Left kidney (tissue), 2 donors: ENCODE measurements around the gene PKP4. TPM values are rescaled to one million over a fixed set of nuclear protein-coding genes. Genes with fewer than 3 reads are reported as not detected.
"Not testable (repeated sequence)": the region's sequence is repeated elsewhere in the genome, so short reads cannot be mapped to it uniquely, and the experiment has no call there.

ENCODE experiments used
- DNase-seq: peaks from one replicate; pipeline ENCODE4 v3.0.0-alpha.2; 2013
- polyA plus RNA-seq: library from polyadenylated mRNA; unstranded; fragments of 120-200 nt; gene quantifications from one replicate; pipeline ENCODE4 v1.2.1, GENCODE V29; 2013; ENCODE audit not compliant: insufficient read length

Gene PKP4
- polyA plus RNA-seq, 1 donor, result 200 TPM

- DNase-seq, result no peak
These were observed 220.8 kb downstream of the PKP4 start for GRCh38 chr2:158677542-158677941.

GRCh38 chr2:158681816-158682215 is 225.1 kb downstream of the PKP4 start:
- DNase-seq, result no peak

- no peak for DNase-seq
These were observed 228.9 kb downstream of the PKP4 start for GRCh38 chr2:158685646-158686045.

- no peak for DNase-seq
These were observed 229.5 kb downstream of the PKP4 start for GRCh38 chr2:158686210-158686691.

GRCh38 chr2:158687315-158687714 is 230.6 kb downstream of the PKP4 start:
- DNase-seq, result no peak

- DNase-seq, result no peak
These were observed 232.0 kb downstream of the PKP4 start for GRCh38 chr2:158688721-158689120.

- no peak for DNase-seq
These were observed 232.6 kb downstream of the PKP4 start for GRCh38 chr2:158689391-158689790.

GRCh38 chr2:158690823-158691222 is 234.1 kb downstream of the PKP4 start:
- no peak for DNase-seq

GRCh38 chr2:158691619-158692018 is 234.9 kb downstream of the PKP4 start:
- no peak for DNase-seq

- DNase-seq, result no peak
These were observed 235.8 kb downstream of the PKP4 start for GRCh38 chr2:158692372-158693103.

GRCh38 chr2:158693476-158693875 is 236.7 kb downstream of the PKP4 start:
- no peak for DNase-seq

- DNase-seq, result no peak
These were observed 238.6 kb downstream of the PKP4 start for GRCh38 chr2:158695305-158695704.

- not testable (repeated sequence) for DNase-seq
These were observed 239.0 kb downstream of the PKP4 start for GRCh38 chr2:158695744-158696143.

GRCh38 chr2:158699323-158699722 is 242.6 kb downstream of the PKP4 start:
- DNase-seq, result no peak

- DNase-seq, result no peak
These were observed 244.3 kb downstream of the PKP4 start for GRCh38 chr2:158701101-158701500.

- DNase-seq, result no peak
These were observed 246.0 kb downstream of the PKP4 start for GRCh38 chr2:158702740-158703139.

- not testable (repeated sequence) for DNase-seq
These were observed 248.1 kb downstream of the PKP4 start for GRCh38 chr2:158704724-158705465.

- DNase-seq, result no peak
These were observed 256.2 kb downstream of the PKP4 start for GRCh38 chr2:158712791-158713522.

GRCh38 chr2:158713523-158714138 is 256.9 kb downstream of the PKP4 start:
- DNase-seq, result no peak

GRCh38 chr2:158714420-158714819 is 257.7 kb downstream of the PKP4 start:
- no peak for DNase-seq

GRCh38 chr2:158715357-158715756 is 258.6 kb downstream of the PKP4 start:
- no peak for DNase-seq

GRCh38 chr2:158716121-158716791 is 259.5 kb downstream of the PKP4 start:
- DNase-seq, result no peak
